OCI-LY1 (cell line): ENCODE results near the gene STAT3.

ENCODE experiments used
- EZH2 ChIP-seq: fragments of 200-600 bp; sonication (generic), shearing (Covaris generic); IDR thresholded peaks from 2 replicates; pipeline ENCODE4 v1.8.0; 2017; ENCODE audit warnings: borderline replicate concordance, mixed run types, mild to moderate bottlenecking, antibody characterized with exemption, low read length, moderate library complexity, mixed read lengths
- TF ChIP-seq, protein P1 (sequence below): fragments of 200-600 bp; sonication (generic), shearing (Covaris generic); IDR thresholded peaks from 2 replicates; pipeline ENCODE4 v1.5.1; 2017; ENCODE audit warnings: mild to moderate bottlenecking, antibody characterized with exemption, low read length, moderate library complexity, mixed read lengths

DNA sequence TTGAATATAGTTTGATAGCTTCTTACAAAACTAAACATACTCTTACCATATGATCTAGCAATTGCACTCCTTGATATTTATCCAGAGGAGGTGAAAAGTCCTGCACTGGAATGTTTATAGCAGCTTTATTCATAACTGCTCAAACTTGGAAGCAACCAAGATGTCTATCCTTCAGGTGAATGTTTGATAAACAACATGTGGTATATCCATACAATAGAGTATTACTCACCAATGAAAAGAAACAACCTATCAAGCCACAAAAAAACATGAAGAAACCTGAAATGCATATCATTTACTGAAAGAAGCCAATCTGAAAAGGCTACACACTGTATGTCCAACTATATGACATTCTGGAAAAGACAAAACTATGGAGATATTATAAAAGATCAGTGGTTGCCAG is 16.1 kb downstream of the STAT3 start:
- TF ChIP-seq, protein P1, sequence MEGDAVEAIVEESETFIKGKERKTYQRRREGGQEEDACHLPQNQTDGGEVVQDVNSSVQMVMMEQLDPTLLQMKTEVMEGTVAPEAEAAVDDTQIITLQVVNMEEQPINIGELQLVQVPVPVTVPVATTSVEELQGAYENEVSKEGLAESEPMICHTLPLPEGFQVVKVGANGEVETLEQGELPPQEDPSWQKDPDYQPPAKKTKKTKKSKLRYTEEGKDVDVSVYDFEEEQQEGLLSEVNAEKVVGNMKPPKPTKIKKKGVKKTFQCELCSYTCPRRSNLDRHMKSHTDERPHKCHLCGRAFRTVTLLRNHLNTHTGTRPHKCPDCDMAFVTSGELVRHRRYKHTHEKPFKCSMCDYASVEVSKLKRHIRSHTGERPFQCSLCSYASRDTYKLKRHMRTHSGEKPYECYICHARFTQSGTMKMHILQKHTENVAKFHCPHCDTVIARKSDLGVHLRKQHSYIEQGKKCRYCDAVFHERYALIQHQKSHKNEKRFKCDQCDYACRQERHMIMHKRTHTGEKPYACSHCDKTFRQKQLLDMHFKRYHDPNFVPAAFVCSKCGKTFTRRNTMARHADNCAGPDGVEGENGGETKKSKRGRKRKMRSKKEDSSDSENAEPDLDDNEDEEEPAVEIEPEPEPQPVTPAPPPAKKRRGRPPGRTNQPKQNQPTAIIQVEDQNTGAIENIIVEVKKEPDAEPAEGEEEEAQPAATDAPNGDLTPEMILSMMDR: no peak
- no peak for TF ChIP-seq EZH2
